Measurements from ENCODE around the gene G6PD. TPM values are rescaled to one million over a fixed set of nuclear protein-coding genes. Genes with fewer than 3 reads are reported as not detected.
"Not testable (repeated sequence)": the region's sequence is repeated elsewhere in the genome, so short reads cannot be mapped to it uniquely, and the experiment has no call there.

The G6PD gene
- total RNA-seq, 1 donor from 2014 or later: 10.4 TPM

DNA sequence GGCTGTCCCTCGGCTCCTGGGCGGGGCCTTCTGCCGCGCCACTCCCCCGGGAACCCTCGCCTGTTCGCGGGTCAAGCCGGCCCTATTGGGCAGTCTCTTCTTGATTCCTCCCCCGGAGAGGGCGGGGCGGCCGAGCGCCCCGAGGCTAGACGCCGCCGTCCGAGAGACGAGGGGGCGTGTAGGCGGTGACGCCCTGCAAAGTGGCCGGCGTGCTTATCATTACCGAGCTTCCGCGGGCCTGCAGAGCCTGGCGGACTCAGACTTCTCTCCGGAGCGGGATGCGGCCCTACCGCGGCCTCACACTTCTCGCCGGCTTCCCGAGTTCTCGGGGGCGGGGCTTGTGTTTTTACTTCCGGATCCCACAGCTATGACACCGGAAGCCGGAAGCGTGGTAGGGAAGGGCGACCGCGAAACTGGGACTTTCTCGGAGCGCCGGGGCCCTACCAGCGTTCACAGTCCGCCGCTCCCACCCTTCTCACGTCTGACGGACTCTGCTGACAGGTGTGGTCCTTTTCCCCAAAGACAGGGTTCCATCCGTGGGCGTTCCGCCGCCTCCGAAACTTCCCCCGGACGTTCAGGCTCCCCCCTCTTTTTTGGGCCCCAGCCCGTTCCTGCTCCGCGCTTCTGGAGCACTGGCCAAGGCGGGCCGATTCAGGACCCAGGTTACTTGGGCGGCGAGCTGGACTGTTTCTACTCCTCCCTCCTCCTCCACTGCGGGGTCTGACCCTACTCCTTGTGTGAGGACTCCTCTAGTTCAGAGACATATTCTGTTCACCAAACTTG is 790 bp upstream of the G6PD start, which contains the start of gene IKBKG:
IKBKG (plus strand) TSS at position 376 of the 783 bp plus-strand sequence. CDS start 4,383 bp downstream, outside the sequence.
- ATAC-seq: peak; percentile 94
- intact Hi-C loops (cut with micrococcal nuclease): no loop called here

GRCh38 chrX:154545673-154546274 is 872 bp downstream of the G6PD start:
- intact Hi-C loops (cut with micrococcal nuclease): no loop called here
- DNase-seq: no peak
- no peak for ATAC-seq

More for the DNA sequence above, 790 bp upstream of the G6PD start, which contains the start of gene IKBKG:
- DNase-seq: peak; percentile 93

GRCh38 chrX:154542723-154543424 is 3.8 kb downstream of the G6PD start:
- DNase-seq: no peak
- intact Hi-C loops (cut with micrococcal nuclease): no loop called here
- ATAC-seq: no peak

GRCh38 chrX:154541896-154542722 is 4.5 kb downstream of the G6PD start:
- peak; percentile 55 for ATAC-seq
- peak; percentile 80 for DNase-seq
- intact Hi-C loops (cut with micrococcal nuclease): no loop called here

- intact Hi-C loops (cut with micrococcal nuclease): no loop called here
- ATAC-seq (no peak), DNase-seq (no peak)
Measured at GRCh38 chrX:154541589-154541895, 5.1 kb downstream of the G6PD start.

GRCh38 chrX:154540897-154541535 is 5.6 kb downstream of the G6PD start:
- DNase-seq (no peak), ATAC-seq (peak; percentile 9)
- intact Hi-C loops (cut with micrococcal nuclease): no loop called here

GRCh38 chrX:154540365-154540764 is 6.3 kb downstream of the G6PD start:
- DNase-seq; ATAC-seq; intact Hi-C loops (cut with micrococcal nuclease): not testable (repeated sequence)

GRCh38 chrX:154539077-154539476 is 7.6 kb downstream of the G6PD start:
- intact Hi-C loops (cut with micrococcal nuclease): no loop called here
- DNase-seq (no peak), ATAC-seq (no peak)

GRCh38 chrX:154535892-154536291 is 10.8 kb downstream of the G6PD start:
- DNase-seq (no peak), ATAC-seq (no peak)
- intact Hi-C loops (cut with micrococcal nuclease): no loop called here

GRCh38 chrX:154534526-154535322 is 11.9 kb downstream of the G6PD start:
- ATAC-seq (peak; percentile 91), DNase-seq (peak; percentile 92)
- intact Hi-C loops (cut with micrococcal nuclease): no loop called here

DNA sequence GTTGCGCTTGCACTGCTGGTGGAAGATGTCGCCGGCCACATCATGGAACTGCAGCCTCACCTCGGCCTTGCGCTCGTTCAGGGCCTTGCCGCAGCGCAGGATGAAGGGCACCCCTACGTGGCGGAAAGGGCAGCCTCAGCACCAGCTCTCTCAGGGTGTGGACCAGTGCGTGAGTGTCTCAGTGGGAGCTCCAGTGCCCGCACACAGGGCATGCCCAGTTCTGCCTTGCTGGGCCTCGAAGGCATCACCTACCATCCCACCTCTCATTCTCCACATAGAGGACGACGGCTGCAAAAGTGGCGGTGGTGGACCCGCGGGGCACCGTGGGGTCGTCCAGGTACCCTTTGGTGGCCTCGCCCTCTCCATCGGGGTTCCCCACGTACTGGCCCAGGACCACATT is 14.0 kb downstream of the G6PD start:
- no peak for ATAC-seq
- intact Hi-C loops (cut with micrococcal nuclease): no loop called here

DNA sequence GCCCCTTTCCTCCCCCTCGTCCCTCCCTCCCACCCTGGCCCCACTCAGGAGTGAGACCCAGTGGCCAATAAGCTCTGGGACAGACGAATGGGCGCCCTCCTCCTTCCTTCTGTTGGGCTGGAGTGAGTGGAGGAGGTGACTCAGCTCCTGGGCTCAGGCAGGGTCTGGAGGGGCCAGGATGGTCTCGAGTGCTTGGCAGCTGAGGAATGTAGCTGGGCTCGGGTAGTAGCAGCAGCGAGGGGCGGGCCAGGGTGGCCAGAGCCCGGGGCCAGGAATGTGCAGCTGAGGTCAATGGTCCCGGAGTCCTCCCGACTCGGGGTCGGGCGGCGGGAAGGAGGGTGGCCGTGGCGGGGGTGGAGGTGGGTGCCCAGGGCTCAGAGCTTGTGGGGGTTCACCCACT is 15.0 kb downstream of the G6PD start:
- ATAC-seq (peak; percentile 2), DNase-seq (no peak)
- intact Hi-C loops (cut with micrococcal nuclease): no loop called here

More for the DNA sequence above, 14.0 kb downstream of the G6PD start:
- no peak for DNase-seq

GRCh38 chrX:154530286-154530685 is 16.4 kb downstream of the G6PD start:
- DNase-seq (no peak), ATAC-seq (no peak)
- intact Hi-C loops (cut with micrococcal nuclease): no loop called here

DNA sequence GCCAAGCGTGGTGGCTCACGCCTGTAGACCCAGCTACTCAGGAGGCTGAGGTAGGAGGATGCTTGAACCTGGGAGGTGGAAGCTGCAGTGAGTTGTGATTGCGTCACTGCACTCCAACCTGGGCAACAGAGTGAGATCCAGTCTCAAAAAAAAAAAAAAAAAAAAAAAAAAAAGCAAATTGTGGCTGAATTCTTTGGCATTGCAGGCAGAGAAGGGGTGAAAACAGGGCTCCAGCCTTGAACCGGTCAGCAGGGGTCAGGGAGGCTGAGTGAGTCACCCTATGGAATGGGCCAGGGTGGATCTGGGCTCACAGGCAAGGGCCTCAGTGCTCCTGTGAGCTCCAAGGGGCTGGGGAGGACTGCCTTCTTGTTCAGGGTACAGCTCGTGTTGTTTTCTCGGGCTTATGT is 17.4 kb downstream of the G6PD start:
- DNase-seq: no peak
- intact Hi-C loops (cut with micrococcal nuclease): no loop called here
- ATAC-seq: no peak

- DNase-seq: peak; percentile 85
- ATAC-seq: peak; percentile 91
- intact Hi-C loops (cut with micrococcal nuclease): no loop called here
Measured at GRCh38 chrX:154526901-154527675, 19.6 kb downstream of the G6PD start.

DNA sequence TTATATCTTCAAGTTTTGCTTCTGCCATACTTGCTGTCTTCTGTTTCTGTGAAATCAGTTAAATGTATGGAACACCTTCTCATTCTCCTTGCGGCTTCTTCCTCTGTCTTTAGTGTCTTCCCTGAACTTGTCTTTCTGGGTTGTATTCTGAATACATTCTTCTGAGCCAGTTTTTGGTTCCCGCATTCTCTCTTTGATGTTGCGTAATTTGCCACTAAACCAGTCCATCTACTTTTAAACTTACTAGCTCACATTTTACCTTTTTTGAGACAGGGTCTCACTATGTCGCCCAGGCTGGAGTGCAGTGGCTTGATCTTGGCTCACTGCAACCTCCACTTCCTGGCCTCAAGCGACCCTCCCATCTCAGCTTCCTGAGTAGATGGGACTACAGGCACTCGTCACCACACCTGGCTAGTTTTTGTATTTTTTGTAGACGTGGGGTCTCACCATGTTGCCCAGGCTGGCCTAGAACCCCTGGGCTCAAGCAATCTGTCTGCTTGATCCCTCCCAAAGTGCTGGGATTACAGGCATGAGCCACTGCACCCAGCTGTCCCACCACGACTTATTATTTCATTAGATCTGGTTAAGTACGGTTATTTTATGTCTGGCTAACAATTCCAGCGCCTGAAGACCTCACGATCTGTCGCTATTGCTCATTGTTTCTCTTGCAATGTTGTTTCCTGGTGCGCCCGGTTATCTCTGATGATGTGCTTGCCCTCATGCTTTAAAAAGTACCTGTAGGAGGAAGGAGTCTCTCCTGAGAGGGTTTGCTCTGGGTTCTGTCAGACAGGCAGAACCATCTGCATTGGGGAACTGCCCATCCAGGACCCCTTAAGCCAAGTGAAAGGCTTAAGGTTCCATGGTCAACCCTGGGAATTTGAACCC is 20.8 kb downstream of the G6PD start:
- ATAC-seq: no peak
- intact Hi-C loops (cut with micrococcal nuclease): no loop called here
- no peak for DNase-seq
